ENCODE results near the gene SVOPL. TPM values are rescaled to one million over a fixed set of nuclear protein-coding genes. Genes with fewer than 3 reads are reported as not detected.

The SVOPL gene
- total RNA-seq, 1 experiment from 2014 or later = not detected

- no TSS peak for BruUV-seq (replicated peaks)
- Histone ChIP-seq H3K9ac (ENCODE audit: low read length) (no peak overlapping the region), H3K79me2 (ENCODE audit: insufficient read depth, low read length) (no peaks in the 10 kb centered on the region), H3K36me3 (ENCODE audit: control insufficient read depth in 1 of 2, insufficient read depth in 2 of 2, low read length in 2 of 2) (no peaks in the 10 kb centered on the region), H4K20me1 (ENCODE audit: insufficient read depth) (no peaks in the 10 kb centered on the region), H3K4me1 (ENCODE audit: control insufficient read depth in 1 of 2, insufficient read depth in 2 of 2, low read length in 2 of 2) (no peaks in the 10 kb centered on the region), H3K4me3 (replicated peaks in 1 of 2; ENCODE audit: low read depth in 1 of 2, low read length in 2 of 2) (no peak overlapping the region), H3K27me3 (ENCODE audit: insufficient read depth, low read length) (no peaks in the 10 kb centered on the region), H2AFZ (ENCODE audit: low read depth, low read length, poor library complexity, severe bottlenecking) (no peak overlapping the region), H3K27ac (ENCODE audit: low read depth, low read length) (no peak overlapping the region), H3K9me2 (ENCODE audit: insufficient read depth) (no peaks in the 10 kb centered on the region), H3K4me2 (ENCODE audit: low read length) (no peak overlapping the region), H3K9me3 (ENCODE audit: control insufficient read depth in 1 of 2, insufficient read depth in 1 of 2, low read depth in 1 of 2, low read length in 2 of 2) (no peaks in the 10 kb centered on the region)
- ATAC-seq (no peak), DNase-seq (ENCODE audit: low read depth, low spot score) (no peak)
- ChIA-PET CTCF (no interaction called here), RAD21 (ENCODE audit: low non-redundant PET in 1 of 2, low total read pairs in 2 of 2, uncharacterized antibody in 2 of 2, unreplicated experiment in 2 of 2) (no interaction called here), POLR2A (no interaction called here)
- no peak for TF ChIP-seq EZH2 (IDR thresholded peaks at IDR 0.05)
- TF ChIP-seq, protein P1, sequence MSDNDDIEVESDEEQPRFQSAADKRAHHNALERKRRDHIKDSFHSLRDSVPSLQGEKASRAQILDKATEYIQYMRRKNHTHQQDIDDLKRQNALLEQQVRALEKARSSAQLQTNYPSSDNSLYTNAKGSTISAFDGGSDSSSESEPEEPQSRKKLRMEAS (IDR thresholded peaks at IDR 0.05) = no peak
- no peak for TF ChIP-seq CBX3 (IDR thresholded peaks at IDR 0.05; ENCODE audit: low read depth)
- TF ChIP-seq ZNF274 (IDR thresholded peaks at IDR 0.05; ENCODE audit: low read depth, low read length) = no peak
- TF ChIP-seq ATF3 (IDR thresholded peaks at IDR 0.05) = no peak
- TF ChIP-seq RAD21 (IDR thresholded peaks at IDR 0.05; ENCODE audit: low read depth) = no peak
- TF ChIP-seq SIN3A (IDR thresholded peaks at IDR 0.05; ENCODE audit: low read depth) = no peak
- no peak for TF ChIP-seq POLR2A (IDR thresholded peaks at IDR 0.05; ENCODE audit: borderline replicate concordance, extremely low read depth, insufficient read depth, insufficient read length)
- no peak for TF ChIP-seq POLR2AphosphoS5 (IDR thresholded peaks at IDR 0.05; ENCODE audit: low read depth, low read length)
- no peak for TF ChIP-seq SP1 (IDR thresholded peaks at IDR 0.05; ENCODE audit: low read depth)
- no peak for TF ChIP-seq ELF1 (IDR thresholded peaks at IDR 0.05; ENCODE audit: borderline replicate concordance, low read depth)
- TF ChIP-seq EGR1 (IDR thresholded peaks at IDR 0.05; ENCODE audit: low read depth) = no peak
- no peak for TF ChIP-seq TCF7L2 (IDR thresholded peaks at IDR 0.05; ENCODE audit: borderline replicate concordance, extremely low read depth, insufficient read depth, insufficient read length)
- TF ChIP-seq FOSL1 (IDR thresholded peaks at IDR 0.05; ENCODE audit: low read depth) = no peak
- TF ChIP-seq, protein P2, sequence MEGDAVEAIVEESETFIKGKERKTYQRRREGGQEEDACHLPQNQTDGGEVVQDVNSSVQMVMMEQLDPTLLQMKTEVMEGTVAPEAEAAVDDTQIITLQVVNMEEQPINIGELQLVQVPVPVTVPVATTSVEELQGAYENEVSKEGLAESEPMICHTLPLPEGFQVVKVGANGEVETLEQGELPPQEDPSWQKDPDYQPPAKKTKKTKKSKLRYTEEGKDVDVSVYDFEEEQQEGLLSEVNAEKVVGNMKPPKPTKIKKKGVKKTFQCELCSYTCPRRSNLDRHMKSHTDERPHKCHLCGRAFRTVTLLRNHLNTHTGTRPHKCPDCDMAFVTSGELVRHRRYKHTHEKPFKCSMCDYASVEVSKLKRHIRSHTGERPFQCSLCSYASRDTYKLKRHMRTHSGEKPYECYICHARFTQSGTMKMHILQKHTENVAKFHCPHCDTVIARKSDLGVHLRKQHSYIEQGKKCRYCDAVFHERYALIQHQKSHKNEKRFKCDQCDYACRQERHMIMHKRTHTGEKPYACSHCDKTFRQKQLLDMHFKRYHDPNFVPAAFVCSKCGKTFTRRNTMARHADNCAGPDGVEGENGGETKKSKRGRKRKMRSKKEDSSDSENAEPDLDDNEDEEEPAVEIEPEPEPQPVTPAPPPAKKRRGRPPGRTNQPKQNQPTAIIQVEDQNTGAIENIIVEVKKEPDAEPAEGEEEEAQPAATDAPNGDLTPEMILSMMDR (IDR thresholded peaks at IDR 0.05 in 2 of 3, conservative IDR thresholded peaks at IDR 0.05 in 1 of 3; ENCODE audit: borderline replicate concordance in 1 of 3, insufficient read depth in 1 of 3, low read depth in 2 of 3, low read length in 2 of 3) = no peak
- no peak for TF ChIP-seq YY1 (IDR thresholded peaks at IDR 0.05; ENCODE audit: extremely low read depth, insufficient replicate concordance, low read depth, low read length)
- TF ChIP-seq ZBTB33 (IDR thresholded peaks at IDR 0.05; ENCODE audit: extremely low read depth, insufficient replicate concordance, low read length) = no peak
- no peak for TF ChIP-seq JUND (IDR thresholded peaks at IDR 0.05)
- TF ChIP-seq, protein P3, sequence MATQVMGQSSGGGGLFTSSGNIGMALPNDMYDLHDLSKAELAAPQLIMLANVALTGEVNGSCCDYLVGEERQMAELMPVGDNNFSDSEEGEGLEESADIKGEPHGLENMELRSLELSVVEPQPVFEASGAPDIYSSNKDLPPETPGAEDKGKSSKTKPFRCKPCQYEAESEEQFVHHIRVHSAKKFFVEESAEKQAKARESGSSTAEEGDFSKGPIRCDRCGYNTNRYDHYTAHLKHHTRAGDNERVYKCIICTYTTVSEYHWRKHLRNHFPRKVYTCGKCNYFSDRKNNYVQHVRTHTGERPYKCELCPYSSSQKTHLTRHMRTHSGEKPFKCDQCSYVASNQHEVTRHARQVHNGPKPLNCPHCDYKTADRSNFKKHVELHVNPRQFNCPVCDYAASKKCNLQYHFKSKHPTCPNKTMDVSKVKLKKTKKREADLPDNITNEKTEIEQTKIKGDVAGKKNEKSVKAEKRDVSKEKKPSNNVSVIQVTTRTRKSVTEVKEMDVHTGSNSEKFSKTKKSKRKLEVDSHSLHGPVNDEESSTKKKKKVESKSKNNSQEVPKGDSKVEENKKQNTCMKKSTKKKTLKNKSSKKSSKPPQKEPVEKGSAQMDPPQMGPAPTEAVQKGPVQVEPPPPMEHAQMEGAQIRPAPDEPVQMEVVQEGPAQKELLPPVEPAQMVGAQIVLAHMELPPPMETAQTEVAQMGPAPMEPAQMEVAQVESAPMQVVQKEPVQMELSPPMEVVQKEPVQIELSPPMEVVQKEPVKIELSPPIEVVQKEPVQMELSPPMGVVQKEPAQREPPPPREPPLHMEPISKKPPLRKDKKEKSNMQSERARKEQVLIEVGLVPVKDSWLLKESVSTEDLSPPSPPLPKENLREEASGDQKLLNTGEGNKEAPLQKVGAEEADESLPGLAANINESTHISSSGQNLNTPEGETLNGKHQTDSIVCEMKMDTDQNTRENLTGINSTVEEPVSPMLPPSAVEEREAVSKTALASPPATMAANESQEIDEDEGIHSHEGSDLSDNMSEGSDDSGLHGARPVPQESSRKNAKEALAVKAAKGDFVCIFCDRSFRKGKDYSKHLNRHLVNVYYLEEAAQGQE (IDR thresholded peaks at IDR 0.05; ENCODE audit: low read depth) = no peak
- TF ChIP-seq CEBPB (IDR thresholded peaks at IDR 0.05; ENCODE audit: low read depth) = no peak
- intact Hi-C loops (cut with micrococcal nuclease) = no loop called here
Observed at GRCh38 chr7:138595454-138595853, 105.7 kb downstream of the SVOPL start.

All from HCT116 (cell line).